Esophagus squamous epithelium (tissue), 4 donors: Measurements from ENCODE around the gene COPS7B.

Experiments used
- POLR2A ChIP-seq, 4 donors: fragments of 450-650 bp; IDR thresholded peaks; one replicate each; pipeline ENCODE4 v1.6.1; 2017; ENCODE audit warnings: antibody characterized with exemption in 4 of 4, mild to moderate bottlenecking in 4 of 4, moderate library complexity in 3 of 4
- TF ChIP-seq, protein P1 (sequence below), 6 experiments: fragments of 450-650 bp in 4 of 6; fragments of 200-600 bp in 2 of 6; sonication (generic) in 2 of 6; IDR thresholded peaks; one replicate each; pipeline ENCODE4 v1.5.1; 2016 to 2019; ENCODE audit warnings: antibody characterized with exemption in 6 of 6, mild to moderate bottlenecking in 4 of 6, moderate library complexity in 4 of 6

DNA sequence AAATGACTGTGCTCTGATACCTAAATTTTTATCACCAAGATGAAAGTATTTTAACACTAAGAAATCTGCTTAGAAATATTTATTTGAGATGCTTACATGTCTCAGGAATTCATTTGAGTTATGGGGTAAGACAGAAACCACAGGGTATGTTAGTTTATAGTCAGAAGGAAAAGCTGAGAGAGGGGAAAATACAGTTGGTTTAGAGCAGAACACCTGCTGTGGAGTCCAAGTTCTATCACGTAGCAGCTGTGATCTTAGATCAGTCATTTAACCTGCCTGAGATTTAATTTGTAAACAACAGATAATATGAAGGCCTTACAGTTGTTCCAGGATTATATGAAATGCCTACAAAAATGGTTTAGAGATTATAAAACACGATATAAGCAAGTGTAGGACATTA, 34.2 kb upstream of the COPS7B start:
- TF ChIP-seq, protein P1, sequence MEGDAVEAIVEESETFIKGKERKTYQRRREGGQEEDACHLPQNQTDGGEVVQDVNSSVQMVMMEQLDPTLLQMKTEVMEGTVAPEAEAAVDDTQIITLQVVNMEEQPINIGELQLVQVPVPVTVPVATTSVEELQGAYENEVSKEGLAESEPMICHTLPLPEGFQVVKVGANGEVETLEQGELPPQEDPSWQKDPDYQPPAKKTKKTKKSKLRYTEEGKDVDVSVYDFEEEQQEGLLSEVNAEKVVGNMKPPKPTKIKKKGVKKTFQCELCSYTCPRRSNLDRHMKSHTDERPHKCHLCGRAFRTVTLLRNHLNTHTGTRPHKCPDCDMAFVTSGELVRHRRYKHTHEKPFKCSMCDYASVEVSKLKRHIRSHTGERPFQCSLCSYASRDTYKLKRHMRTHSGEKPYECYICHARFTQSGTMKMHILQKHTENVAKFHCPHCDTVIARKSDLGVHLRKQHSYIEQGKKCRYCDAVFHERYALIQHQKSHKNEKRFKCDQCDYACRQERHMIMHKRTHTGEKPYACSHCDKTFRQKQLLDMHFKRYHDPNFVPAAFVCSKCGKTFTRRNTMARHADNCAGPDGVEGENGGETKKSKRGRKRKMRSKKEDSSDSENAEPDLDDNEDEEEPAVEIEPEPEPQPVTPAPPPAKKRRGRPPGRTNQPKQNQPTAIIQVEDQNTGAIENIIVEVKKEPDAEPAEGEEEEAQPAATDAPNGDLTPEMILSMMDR (IDR thresholded peaks at IDR 0.05), result no peak
- TF ChIP-seq POLR2A (IDR thresholded peaks at IDR 0.05), result no peak
